ENCODE data around the gene TOX3. TPM values are rescaled to one million over a fixed set of nuclear protein-coding genes. Genes with fewer than 3 reads are reported as not detected.

TOX3 gene
- total and polyA plus RNA-seq, 8 donors = 2.8 to 6.0 (median 4.9) TPM

DNA sequence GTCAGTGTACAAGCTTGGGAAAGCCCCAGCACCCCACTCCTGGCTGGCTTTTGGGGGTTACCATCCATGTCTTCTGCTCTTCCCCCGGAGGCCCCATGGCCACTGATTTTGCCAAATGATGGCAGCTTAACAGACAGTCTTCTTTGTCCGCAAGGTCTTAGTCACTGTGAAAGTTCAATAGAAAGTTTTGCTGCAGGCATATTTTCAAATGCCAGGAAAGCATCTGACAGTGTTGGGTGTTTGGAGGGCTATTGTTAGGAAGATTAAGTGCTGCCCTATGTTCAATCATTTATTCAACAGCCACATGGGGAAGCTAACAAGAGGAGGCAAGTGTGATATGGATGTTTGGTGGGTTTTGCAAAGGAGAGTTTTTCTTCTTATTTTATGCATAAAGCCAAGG is 122.4 kb downstream of the TOX3 start:
- intact Hi-C loops (cut with DNase I) = no loop called here
- Histone ChIP-seq H3K4me3 (no peak overlapping the region), H3K9me3 (no peaks in the 10 kb centered on the region), H3K4me1 (no peaks in the 10 kb centered on the region), H3K36me3 (no peaks in the 10 kb centered on the region), H3K27ac (no peak overlapping the region), H3K27me3 (no peaks in the 10 kb centered on the region)
- no peak for DNase-seq
- no peak for ATAC-seq
- TF ChIP-seq, protein P1, sequence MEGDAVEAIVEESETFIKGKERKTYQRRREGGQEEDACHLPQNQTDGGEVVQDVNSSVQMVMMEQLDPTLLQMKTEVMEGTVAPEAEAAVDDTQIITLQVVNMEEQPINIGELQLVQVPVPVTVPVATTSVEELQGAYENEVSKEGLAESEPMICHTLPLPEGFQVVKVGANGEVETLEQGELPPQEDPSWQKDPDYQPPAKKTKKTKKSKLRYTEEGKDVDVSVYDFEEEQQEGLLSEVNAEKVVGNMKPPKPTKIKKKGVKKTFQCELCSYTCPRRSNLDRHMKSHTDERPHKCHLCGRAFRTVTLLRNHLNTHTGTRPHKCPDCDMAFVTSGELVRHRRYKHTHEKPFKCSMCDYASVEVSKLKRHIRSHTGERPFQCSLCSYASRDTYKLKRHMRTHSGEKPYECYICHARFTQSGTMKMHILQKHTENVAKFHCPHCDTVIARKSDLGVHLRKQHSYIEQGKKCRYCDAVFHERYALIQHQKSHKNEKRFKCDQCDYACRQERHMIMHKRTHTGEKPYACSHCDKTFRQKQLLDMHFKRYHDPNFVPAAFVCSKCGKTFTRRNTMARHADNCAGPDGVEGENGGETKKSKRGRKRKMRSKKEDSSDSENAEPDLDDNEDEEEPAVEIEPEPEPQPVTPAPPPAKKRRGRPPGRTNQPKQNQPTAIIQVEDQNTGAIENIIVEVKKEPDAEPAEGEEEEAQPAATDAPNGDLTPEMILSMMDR (IDR thresholded peaks at IDR 0.05) = no peak

DNA sequence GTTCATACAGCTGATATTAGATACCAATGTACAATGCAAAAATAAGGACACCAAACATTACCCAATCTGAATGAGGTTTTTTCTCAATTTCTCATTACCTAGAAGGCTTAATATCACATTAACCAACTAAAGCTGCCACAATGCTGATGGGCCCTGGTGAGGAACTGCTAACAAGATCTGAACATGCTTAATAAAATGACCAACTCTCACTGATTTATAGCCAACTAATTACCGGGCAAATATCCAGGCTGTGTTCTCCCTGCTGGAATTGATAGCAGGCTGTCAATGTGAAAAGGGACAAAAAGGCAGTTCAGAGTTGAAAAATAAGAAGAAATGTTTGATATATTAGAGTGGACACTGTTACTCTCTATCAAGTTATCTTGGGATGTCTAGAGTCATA is 124.6 kb downstream of the TOX3 start:
- H3K27ac ChIP-seq = no peak overlapping the region
- intact Hi-C loops (cut with DNase I) = no loop called here
- H3K36me3 ChIP-seq = no peaks in the 10 kb centered on the region
- no peaks in the 10 kb centered on the region for H3K27me3 ChIP-seq
- no peaks in the 10 kb centered on the region for H3K9me3 ChIP-seq
- no peak for DNase-seq
- ATAC-seq = no peak
- H3K4me3 ChIP-seq = no peak overlapping the region
- H3K4me1 ChIP-seq = no peaks in the 10 kb centered on the region
- TF ChIP-seq, protein P1 (IDR thresholded peaks at IDR 0.05) = no peak

DNA sequence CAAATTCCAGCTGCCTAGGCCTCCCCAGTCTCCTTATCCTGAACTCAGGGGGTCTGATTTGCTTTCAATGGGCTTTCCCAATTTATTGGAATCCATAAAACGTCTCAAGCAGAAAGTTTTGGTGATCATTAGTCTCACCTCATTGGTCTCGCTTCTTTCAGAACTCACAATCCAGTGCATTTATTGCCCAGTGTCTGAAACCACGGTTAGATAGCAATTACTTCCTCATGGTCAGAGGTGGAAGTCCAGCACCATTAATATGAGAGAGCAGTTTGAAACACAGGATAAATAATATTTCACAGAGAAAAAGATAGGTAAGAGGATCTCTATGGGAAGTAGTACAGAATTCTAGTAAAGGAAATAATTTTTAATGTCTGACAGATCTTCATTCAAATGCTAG is 128.7 kb downstream of the TOX3 start:
- H3K36me3 ChIP-seq = no peaks in the 10 kb centered on the region
- H3K27me3 ChIP-seq = no peaks in the 10 kb centered on the region
- H3K4me1 ChIP-seq = no peaks in the 10 kb centered on the region
- H3K4me3 ChIP-seq = no peak overlapping the region
- H3K27ac ChIP-seq = no peak overlapping the region
- DNase-seq (no peak), ATAC-seq (no peak)
- intact Hi-C loops (cut with DNase I) = no loop called here
- peaks cover 0 to 2% of the 10 kb centered on the region in 2 donors for H3K9me3 ChIP-seq
- TF ChIP-seq, protein P1 (IDR thresholded peaks at IDR 0.05) = no peak

DNA sequence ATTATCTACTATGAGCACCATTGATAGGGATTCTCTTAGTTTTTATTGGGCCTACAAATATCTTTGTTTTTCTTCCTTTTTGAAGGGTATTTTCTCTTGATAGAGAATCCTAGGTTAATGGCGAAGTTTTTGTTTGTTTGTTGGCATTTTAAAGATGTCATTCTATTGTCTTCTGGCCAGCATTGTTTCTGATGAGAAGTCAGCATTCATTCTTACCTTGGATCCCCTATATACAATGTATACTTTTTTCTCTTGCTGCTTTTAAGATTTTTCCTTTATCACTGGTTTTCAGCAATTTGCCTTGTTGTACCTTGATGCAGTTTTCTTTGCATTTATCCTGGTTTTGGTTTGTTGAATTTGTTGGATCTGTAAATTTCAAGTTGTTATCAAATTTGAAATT is 130.1 kb downstream of the TOX3 start:
- no peak overlapping the region for H3K4me3 ChIP-seq
- H3K36me3 ChIP-seq = no peaks in the 10 kb centered on the region
- ATAC-seq (no peak), DNase-seq (no peak)
- no peak overlapping the region for H3K27ac ChIP-seq
- intact Hi-C loops (cut with DNase I) = no loop called here
- H3K27me3 ChIP-seq = no peaks in the 10 kb centered on the region
- H3K4me1 ChIP-seq = no peaks in the 10 kb centered on the region
- H3K9me3 ChIP-seq = peaks cover 0 to 2% of the 10 kb centered on the region in 2 donors
- TF ChIP-seq, protein P1 (IDR thresholded peaks at IDR 0.05) = no peak

DNA sequence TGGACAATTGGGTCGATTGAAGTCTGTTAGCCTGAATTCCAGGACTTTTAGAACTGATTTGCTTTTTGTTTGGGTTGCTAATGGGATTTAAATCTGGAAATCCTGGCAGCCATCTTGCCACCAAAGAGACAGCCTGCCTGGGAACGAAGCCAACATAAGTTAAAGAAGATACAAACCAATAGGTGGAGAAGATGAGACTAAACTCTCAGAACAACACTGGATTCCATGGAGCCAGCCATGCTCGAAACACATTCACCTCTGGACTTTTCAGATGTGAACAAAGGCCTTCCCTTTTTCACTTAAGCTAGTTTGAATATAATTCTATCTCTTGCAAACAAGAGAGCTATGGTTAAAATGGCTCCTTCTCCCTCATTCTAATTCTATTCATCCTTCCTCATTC is 135.9 kb downstream of the TOX3 start:
- H3K4me1 ChIP-seq = no peaks in the 10 kb centered on the region
- no peaks in the 10 kb centered on the region for H3K27me3 ChIP-seq
- TF ChIP-seq, protein P1 (IDR thresholded peaks at IDR 0.05) = no peak
- H3K27ac ChIP-seq = no peak overlapping the region
- no peaks in the 10 kb centered on the region for H3K9me3 ChIP-seq
- H3K4me3 ChIP-seq = no peak overlapping the region
- DNase-seq (no peak), ATAC-seq (no peak)
- H3K36me3 ChIP-seq = no peaks in the 10 kb centered on the region
- intact Hi-C loops (cut with DNase I) = no loop called here
